HG03469 (cell line): Measurements from ENCODE around the gene C1D.
"Not testable (repeated sequence)": the region's sequence is repeated elsewhere in the genome, so short reads cannot be mapped to it uniquely, and the experiment has no call there.

Source experiments
- ATAC-seq: cut with Tn5 transposase; IDR thresholded peaks from one replicate; pipeline ENCODE4 v1.9.1; 2021; ENCODE audit warnings: mild to moderate bottlenecking, moderate library complexity, moderate number of reproducible peaks; ENCODE audit not compliant: unreplicated experiment

The C1D gene

GRCh38 chr2:68009526-68009925 lies 53.3 kb downstream of the C1D start:
- ATAC-seq, result no peak

GRCh38 chr2:68000170-68000825 lies 62.5 kb downstream of the C1D start:
- no peak for ATAC-seq

DNA sequence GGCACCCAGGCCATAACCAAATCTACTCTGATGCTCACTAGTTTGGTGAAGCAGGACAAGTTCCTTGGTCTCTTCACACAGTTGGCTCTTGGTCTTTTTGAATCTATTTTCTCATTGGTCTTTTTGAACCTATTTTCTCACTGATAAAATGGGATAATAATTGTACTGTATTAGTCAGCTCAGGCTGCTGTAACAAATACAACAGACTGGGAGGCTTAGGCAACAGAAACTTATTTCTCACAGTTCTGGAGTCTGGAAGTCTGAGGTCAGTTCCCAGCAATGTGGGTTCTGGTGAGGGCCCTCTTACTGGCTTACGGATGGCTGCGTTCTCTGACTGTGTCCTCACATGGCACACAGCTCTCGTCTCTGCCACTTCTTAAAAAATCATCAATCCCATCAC lies 63.5 kb downstream of the C1D start:
- no peak for ATAC-seq

GRCh38 chr2:67997903-67998302 lies 64.9 kb downstream of the C1D start:
- ATAC-seq, result no peak

DNA sequence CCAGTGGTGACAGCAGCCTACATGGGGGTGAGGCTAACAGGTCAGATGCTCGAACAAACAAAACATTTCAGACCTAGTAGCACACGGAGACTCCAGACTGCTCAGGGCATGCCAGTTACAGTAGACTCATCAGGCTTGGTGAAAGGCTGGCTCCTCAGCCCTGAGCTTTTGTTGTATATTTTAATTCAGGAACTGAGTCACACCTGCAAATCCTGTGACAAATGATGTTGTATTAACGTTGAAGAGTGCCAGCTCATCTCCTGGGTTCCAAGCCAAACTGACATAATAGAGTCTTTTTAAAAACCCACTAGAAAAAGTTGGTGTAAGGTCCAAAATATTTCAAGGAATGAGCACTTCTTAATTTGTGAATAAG lies 65.3 kb downstream of the C1D start:
- no peak for ATAC-seq

DNA sequence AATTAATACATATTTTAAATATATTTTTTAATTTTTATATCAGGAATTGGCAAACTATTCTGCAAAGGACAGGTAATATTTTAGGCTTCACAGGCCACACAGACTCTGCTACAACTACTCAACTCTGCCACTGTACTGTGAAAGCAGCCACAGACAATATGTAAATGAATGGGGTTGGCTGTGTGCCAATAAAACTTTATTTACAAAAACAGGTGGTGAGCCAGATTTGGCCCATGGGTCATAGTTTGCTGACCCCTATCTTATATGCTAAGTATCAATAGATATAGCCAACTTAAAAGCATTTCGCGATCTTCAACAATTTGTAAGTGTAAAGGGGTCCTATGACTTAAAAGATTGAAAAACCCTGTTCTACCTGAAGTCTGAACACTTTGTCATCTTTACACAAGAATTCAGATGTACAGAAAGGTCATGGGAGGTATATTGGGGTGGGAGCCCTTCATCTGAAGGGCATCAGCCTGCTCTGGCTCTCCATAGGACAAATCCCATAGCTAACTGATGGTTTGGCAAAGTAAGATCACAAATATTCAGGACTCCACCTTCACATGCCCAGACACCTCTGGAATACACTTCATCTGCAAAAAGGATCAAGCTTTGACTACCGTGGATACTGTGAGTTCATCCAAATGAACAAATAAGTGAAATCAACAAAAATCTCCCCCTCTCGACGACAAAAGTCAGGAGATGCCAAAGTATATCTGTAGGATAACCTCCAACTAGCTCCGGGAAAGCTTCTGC lies 65.9 kb downstream of the C1D start:
- no peak for ATAC-seq

DNA sequence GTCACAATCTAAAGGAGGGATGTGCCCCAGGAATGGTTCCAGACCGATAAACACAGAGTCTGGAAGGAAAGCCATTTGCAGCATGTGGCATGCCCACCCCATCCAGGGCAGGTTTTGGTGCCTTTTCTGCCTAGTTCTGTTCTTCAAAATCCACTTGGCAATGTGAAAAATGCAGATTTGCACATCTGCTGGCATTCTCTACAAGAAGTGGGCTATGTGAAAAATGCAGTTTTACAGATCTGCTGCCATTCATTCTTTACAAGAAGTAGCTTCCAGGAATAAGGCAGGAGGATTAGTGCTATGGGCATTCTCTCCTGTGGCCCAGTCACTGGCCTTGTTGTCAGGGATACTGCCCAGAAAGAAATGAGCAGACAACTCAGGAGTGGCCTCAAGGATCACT lies 68.1 kb downstream of the C1D start:
- ATAC-seq, result no peak

GRCh38 chr2:67994069-67994468 lies 68.7 kb downstream of the C1D start:
- ATAC-seq, result not testable (repeated sequence)

DNA sequence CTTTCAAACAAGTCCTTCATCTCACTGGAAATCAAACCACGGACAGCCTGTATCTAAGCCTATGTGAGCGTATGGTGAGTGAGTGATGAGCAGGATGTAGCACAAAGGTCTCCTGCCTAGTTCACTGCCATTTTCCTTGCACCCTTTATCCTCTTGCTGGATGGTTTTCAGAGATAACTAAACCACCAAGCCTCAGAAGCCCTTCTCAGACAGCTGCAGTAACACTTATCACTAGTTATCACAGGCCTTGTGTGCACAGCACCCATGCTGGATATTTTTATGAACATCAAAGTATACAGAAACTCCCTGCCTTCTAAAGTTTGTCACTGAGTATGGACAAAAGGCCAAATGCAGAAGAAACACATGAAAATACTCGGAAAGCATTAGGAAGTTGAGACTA lies 69.5 kb downstream of the C1D start:
- ATAC-seq, result no peak

DNA sequence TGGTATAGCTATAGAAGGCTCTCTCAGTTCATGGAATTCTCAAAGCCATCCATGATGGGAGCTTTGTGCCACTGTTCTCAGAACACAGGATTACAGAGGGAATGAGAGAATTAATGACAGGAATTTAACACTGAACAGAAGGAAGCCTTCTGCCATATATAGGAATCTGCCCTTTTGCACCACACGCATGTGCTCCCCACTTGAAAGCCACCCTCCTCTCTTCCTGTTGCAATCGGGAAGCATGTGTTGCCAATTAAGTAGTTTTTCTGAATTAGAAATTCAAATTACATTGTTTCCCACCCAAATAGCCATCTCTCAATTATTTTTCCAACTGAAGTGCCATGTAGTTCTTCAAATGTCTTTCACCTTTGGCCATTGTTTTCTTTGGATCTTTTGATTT lies 71.3 kb downstream of the C1D start:
- ATAC-seq, result no peak
